ENCODE data around the gene VPS29.

DNA sequence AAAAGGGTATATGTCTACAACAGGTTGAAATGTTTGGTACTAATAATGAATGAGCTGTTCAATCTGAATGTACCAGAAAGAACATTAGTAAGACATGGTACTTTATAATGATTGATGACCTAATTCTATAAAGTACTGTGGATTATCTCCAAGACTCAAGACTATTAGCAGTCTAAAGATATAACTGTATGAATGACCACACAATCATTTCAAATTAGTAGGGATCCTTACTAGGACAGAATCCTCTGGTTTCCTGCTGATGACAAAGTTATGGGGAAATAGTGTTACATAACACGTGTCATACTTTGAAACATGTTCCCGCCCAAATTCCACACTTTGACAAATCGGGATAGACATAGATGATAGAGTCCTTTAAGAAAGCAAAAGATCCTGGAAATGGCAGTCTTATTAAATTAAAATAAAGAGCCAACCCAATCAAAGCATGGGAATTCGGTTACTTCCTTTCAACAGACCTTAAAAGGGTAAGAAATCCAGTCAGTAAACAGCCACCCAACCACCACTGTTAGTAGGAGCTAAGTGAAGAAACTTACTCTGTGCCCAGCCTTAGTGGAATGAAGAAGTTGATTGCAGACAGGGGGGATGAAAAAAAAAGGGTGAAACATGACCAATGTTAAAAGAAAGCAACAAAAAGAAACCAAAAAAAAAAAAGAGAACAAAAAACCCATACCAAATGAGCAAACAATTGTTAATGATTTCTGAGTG is 2.8 kb downstream of the VPS29 start:
- TF ChIP-seq ZNF263 (CRISPR knock-in tag; IDR thresholded peaks at IDR 0.05; ENCODE audit: low read depth) (no peak), ATF1 (CRISPR knock-in tag; IDR thresholded peaks at IDR 0.05) (no peak), CTCF (IDR thresholded peaks at IDR 0.05) (no peak), EMX1 (CRISPR knock-in tag; IDR thresholded peaks at IDR 0.05) (no peak), MXD4 (CRISPR knock-in tag; IDR thresholded peaks at IDR 0.05; ENCODE audit: borderline replicate concordance) (no peak), SMAD4 (CRISPR knock-in tag; IDR thresholded peaks at IDR 0.05) (no peak)
- TF ChIP-seq, protein P1, sequence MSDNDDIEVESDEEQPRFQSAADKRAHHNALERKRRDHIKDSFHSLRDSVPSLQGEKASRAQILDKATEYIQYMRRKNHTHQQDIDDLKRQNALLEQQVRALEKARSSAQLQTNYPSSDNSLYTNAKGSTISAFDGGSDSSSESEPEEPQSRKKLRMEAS (CRISPR knock-in tag; IDR thresholded peaks at IDR 0.05) = no peak
- TF ChIP-seq, protein P2, sequence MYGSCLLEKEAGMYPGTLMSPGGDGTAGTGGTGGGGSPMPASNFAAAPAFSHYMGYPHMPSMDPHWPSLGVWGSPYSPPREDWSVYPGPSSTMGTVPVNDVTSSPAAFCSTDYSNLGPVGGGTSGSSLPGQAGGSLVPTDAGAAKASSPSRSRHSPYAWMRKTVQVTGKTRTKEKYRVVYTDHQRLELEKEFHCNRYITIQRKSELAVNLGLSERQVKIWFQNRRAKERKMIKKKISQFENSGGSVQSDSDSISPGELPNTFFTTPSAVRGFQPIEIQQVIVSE (CRISPR knock-in tag; IDR thresholded peaks at IDR 0.05; ENCODE audit: borderline replicate concordance) = no peak

Measured in WTC11 (cell line).